BE2C (cell line): ENCODE results near the gene C1orf116.

Experiments used
- DNase-seq: peaks from one replicate; pipeline ENCODE4 v3.0.0-alpha.2; 2020
- H3K27me3 ChIP-seq: fragments of 250-450 bp; sonication (Bioruptor Pico); 2 replicates; pipeline ENCODE4 v1.5.1; 2020; ENCODE audit warnings: mild to moderate bottlenecking
- H3K36me3 ChIP-seq: fragments of 250-450 bp; sonication (Bioruptor Pico); 2 replicates; pipeline ENCODE4 v1.5.1; 2020; ENCODE audit warnings: mild to moderate bottlenecking
- H3K4me1 ChIP-seq: fragments of 250-450 bp; sonication (Bioruptor Pico); 2 replicates; pipeline ENCODE4 v1.5.1; 2020
- H3K4me3 ChIP-seq: 2 replicates; pipeline ENCODE4 v1.5.1; 2011; ENCODE audit warnings: low read depth, low read length
- H3K9me3 ChIP-seq: fragments of 250-450 bp; sonication (Bioruptor Pico); 2 replicates; pipeline ENCODE4 v1.5.1; 2020
- CTCF ChIP-seq: IDR thresholded peaks from 2 replicates; pipeline ENCODE4 v1.5.1; 2012; ENCODE audit warnings: mild to moderate bottlenecking, low read depth, low read length

The C1orf116 gene

DNA sequence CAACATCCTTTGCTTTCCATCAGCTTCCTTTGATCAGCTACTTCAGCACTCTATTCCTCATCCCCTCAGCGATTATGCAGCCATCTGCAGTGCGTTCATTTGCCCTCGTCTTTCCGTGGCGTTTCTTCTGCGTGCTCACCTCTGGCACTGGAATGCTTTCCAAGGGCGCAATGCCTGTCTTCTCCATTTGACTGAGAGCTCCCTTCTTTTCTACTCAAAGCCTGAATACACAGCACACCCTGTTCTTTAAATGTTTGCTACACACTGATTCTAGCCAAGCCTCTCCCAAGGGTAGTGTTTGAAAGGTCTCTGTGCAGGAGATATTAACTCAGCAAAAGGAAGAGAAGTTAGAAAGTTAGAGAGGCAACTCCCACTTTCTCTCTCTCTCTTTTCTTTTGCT, 22.6 kb downstream of the C1orf116 start:
- H3K27me3 ChIP-seq: peaks cover 56% of the 10 kb centered on the region
- no peak overlapping the region for H3K4me3 ChIP-seq
- H3K36me3 ChIP-seq: no peaks in the 10 kb centered on the region
- no peak for TF ChIP-seq CTCF
- H3K9me3 ChIP-seq: no peaks in the 10 kb centered on the region
- H3K4me1 ChIP-seq: no peaks in the 10 kb centered on the region
- no peak for DNase-seq

DNA sequence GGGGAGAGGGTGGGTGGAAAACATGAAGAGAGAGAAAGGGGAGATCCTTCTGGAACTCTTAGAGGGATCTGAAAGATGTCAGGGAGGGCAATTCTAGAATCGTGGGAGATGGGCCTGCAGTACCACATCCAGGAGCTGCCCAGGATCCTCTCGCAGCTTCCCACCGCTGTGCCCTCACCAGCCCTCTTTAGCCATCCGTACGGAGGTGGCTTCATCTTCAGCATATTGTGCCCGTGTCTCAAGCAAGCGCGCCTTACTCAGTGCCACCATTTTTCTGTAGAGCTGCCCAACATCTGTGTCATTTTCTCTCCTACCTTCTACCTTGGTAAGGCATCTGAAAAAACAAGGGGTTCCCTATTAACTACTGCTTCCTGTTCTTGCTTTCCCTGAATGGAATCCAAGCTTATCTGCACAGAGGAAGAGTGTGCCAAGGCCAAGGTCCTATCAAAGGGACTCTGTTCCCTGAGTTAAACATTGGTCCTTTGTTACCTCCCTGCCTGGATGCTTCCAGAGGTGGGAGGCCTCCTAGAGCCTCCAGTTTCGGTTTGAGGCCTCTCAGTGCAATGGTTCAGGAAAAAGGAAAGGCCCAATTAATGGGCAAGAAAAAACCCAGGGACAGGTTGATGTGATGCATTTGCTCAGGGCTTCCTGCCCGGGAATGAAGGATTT, 23.2 kb downstream of the C1orf116 start:
- peaks cover 52% of the 10 kb centered on the region for H3K27me3 ChIP-seq
- no peak overlapping the region for H3K4me3 ChIP-seq
- no peaks in the 10 kb centered on the region for H3K4me1 ChIP-seq
- no peak for TF ChIP-seq CTCF
- DNase-seq: no peak
- no peaks in the 10 kb centered on the region for H3K36me3 ChIP-seq
- no peaks in the 10 kb centered on the region for H3K9me3 ChIP-seq

- no peak for DNase-seq
- Histone ChIP-seq H3K4me3 (no peak overlapping the region), H3K4me1 (no peaks in the 10 kb centered on the region), H3K27me3 (peaks cover 38% of the 10 kb centered on the region), H3K9me3 (no peaks in the 10 kb centered on the region), H3K36me3 (no peaks in the 10 kb centered on the region)
- TF ChIP-seq CTCF: no peak
Observed at GRCh38 chr1:207007352-207008033, 25.1 kb downstream of the C1orf116 start.

DNA sequence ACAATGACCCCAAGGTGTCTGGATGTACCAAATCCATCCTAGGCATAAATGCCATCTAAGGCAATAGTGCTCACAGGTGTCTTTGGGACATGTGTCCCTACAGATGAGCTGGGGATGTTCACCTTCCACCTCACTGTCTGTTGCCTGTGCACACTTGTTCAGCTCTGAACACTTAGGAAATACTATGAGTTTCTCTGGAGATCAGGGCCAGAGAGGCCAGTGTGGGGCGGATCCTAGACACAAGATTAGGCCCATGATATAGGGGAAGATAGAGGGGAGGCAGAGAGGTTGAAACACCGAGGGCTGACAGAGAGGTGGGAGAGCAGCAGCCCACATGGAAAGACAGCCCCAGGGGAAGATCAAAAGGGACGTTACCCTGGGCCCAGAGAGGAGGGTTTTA, 25.6 kb downstream of the C1orf116 start:
- no peaks in the 10 kb centered on the region for H3K4me1 ChIP-seq
- DNase-seq: no peak
- H3K4me3 ChIP-seq: no peak overlapping the region
- H3K9me3 ChIP-seq: no peaks in the 10 kb centered on the region
- no peak for TF ChIP-seq CTCF
- no peaks in the 10 kb centered on the region for H3K36me3 ChIP-seq
- H3K27me3 ChIP-seq: peaks cover 35% of the 10 kb centered on the region

GRCh38 chr1:207006083-207006482, 26.5 kb downstream of the C1orf116 start:
- no peaks in the 10 kb centered on the region for H3K4me1 ChIP-seq
- no peak for TF ChIP-seq CTCF
- H3K36me3 ChIP-seq: no peaks in the 10 kb centered on the region

More at GRCh38 chr1:207006083-207006482, 26.5 kb downstream of the C1orf116 start:
- no peaks in the 10 kb centered on the region for H3K9me3 ChIP-seq
- no peak for DNase-seq
- no peak overlapping the region for H3K4me3 ChIP-seq
- H3K27me3 ChIP-seq: peaks cover 34% of the 10 kb centered on the region
